HG03457 (cell line): Measurements from ENCODE around the gene C1orf174.
A peak's percentile ranks its signal among the peaks of the same experiment; 100 is the strongest.

Experiments used
- ATAC-seq: cut with Tn5 transposase; IDR thresholded peaks from one replicate; pipeline ENCODE4 v1.9.1; 2021; ENCODE audit warnings: moderate number of reproducible peaks; ENCODE audit not compliant: unreplicated experiment

C1orf174 gene

GRCh38 chr1:3900150-3900968, at the start of gene C1orf174:
C1orf174 (minus strand) TSS chr1:3900272; CDS start chr1:3900186, 86 bp downstream.
- peak; percentile 62 for ATAC-seq

- ATAC-seq: no peak
Measured at GRCh38 chr1:3948344-3948743, 48.3 kb upstream of the C1orf174 start.

- ATAC-seq: no peak
Measured at GRCh38 chr1:3945916-3946840, 46.1 kb upstream of the C1orf174 start.

- no peak for ATAC-seq
Measured at GRCh38 chr1:3945222-3945621, 45.1 kb upstream of the C1orf174 start.

- ATAC-seq: no peak
Measured at GRCh38 chr1:3944578-3945125, 44.6 kb upstream of the C1orf174 start.

- ATAC-seq: no peak
Measured at GRCh38 chr1:3943806-3944577, 43.9 kb upstream of the C1orf174 start.

GRCh38 chr1:3943123-3943431, 43.0 kb upstream of the C1orf174 start:
- no peak for ATAC-seq

- ATAC-seq: no peak
Measured at GRCh38 chr1:3942416-3943122, 42.5 kb upstream of the C1orf174 start.

GRCh38 chr1:3940754-3941345, 40.8 kb upstream of the C1orf174 start:
- no peak for ATAC-seq

GRCh38 chr1:3940081-3940753, 40.1 kb upstream of the C1orf174 start:
- no peak for ATAC-seq

- ATAC-seq: no peak
Measured at GRCh38 chr1:3939242-3940080, 39.4 kb upstream of the C1orf174 start.

GRCh38 chr1:3932156-3932919, 32.3 kb upstream of the C1orf174 start:
- ATAC-seq: no peak

- no peak for ATAC-seq
Measured at GRCh38 chr1:3931007-3931912, 31.2 kb upstream of the C1orf174 start.

GRCh38 chr1:3930301-3931006, 30.4 kb upstream of the C1orf174 start:
- ATAC-seq: no peak

GRCh38 chr1:3929126-3929525, 29.1 kb upstream of the C1orf174 start:
- no peak for ATAC-seq

- no peak for ATAC-seq
Measured at GRCh38 chr1:3928586-3928985, 28.5 kb upstream of the C1orf174 start.
